Activated naive CD4-positive, alpha-beta T cell treated with anti-CD3 and anti-CD28 coated beads for 36 hours (primary cell): ENCODE measurements around the gene ERBB4. TPM values are rescaled to one million over a fixed set of nuclear protein-coding genes. Genes with fewer than 3 reads are reported as not detected.

ENCODE experiments used
- CTCF ChIA-PET: fragments of 350-600 bp; sonication (Branson Sonifier 250); formaldehyde crosslinking; loops from one replicate; lab custom pipeline; 2021; ENCODE audit warnings: antibody characterized with exemption; lab: Charles Lee
- DNase-seq: peaks from one replicate; pipeline ENCODE4 v3.0.0-alpha.2; 2020
- H3K27ac Mint-ChIP-seq: one replicate; pipeline ENCODE4 v1.8.0; 2021; ENCODE audit warnings: mild to moderate bottlenecking, mixed read lengths
- H3K27me3 Mint-ChIP-seq: one replicate; pipeline ENCODE4 v1.8.0; 2021; ENCODE audit warnings: low read depth, mixed read lengths
- H3K36me3 Mint-ChIP-seq: one replicate; pipeline ENCODE4 v1.8.0; 2021; ENCODE audit warnings: low read depth, mixed read lengths
- H3K4me1 Mint-ChIP-seq: one replicate; pipeline ENCODE4 v1.8.0; 2021; ENCODE audit warnings: low read depth, mixed read lengths
- H3K4me3 Mint-ChIP-seq: one replicate; pipeline ENCODE4 v1.8.0; 2021; ENCODE audit warnings: mild to moderate bottlenecking, moderate library complexity, mixed read lengths
- H3K9me3 Mint-ChIP-seq: one replicate; pipeline ENCODE4 v1.8.0; 2021; ENCODE audit warnings: mixed read lengths
- intact Hi-C: fragments of 100-400 bp; cut with micrococcal nuclease; formaldehyde crosslinking; loops from one replicate; pipeline ENCODE4 v1.15.1; 2023
- total RNA-seq, 2 experiments: library from RNA; stranded (reverse); gene quantifications; one replicate each; pipeline ENCODE4 v1.2.3, GENCODE V29; 2021

Gene ERBB4
- total RNA-seq, 2 experiments from 2014 or later, result not detected

DNA sequence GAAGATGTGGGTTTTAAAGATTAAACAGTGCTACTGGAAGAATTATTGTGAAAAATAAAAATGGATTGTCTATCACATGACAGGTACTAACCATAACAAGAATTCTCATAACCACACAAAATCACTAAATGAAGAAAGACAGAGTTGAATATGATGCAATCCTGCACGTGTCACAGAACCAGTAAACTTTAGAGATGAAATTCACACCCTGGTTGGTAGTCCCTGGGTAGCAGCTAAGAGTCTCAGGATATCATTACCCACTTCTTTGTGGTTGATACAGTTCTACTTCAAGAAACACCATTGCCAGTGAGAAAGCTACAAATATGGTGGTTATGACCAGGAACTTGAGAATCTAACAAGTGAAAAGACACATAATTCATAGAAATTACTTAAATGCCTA, 450.2 kb downstream of the ERBB4 start:
- no peak overlapping the region for H3K4me3 Mint-ChIP-seq
- H3K4me1 Mint-ChIP-seq, result no peaks in the 10 kb centered on the region
- CTCF ChIA-PET, result no interaction called here
- DNase-seq, result no peak
- no peak overlapping the region for H3K27ac Mint-ChIP-seq
- intact Hi-C loops, result no loop called here
- peaks cover 1% of the 10 kb centered on the region for H3K9me3 Mint-ChIP-seq
- no peaks in the 10 kb centered on the region for H3K36me3 Mint-ChIP-seq
- no peaks in the 10 kb centered on the region for H3K27me3 Mint-ChIP-seq

DNA sequence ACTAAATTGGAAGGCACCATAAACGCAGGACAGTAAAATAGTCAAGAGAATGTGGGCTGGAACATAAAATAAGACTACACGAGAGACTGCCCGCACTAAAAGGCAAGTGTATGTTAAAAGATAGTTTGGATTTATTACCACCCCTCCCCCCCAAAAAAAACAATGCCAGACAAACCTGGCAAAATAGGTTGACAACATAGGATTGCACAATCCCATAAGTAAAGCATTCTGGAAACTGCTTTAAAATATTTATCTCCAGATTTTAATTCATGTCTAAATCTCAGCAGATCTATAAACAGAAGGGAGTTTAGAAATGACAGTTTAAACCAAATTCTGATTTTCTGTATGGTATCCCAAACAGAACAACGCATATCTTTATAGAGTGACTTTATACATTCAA, 455.1 kb downstream of the ERBB4 start:
- H3K27me3 Mint-ChIP-seq, result no peaks in the 10 kb centered on the region
- no peaks in the 10 kb centered on the region for H3K9me3 Mint-ChIP-seq
- CTCF ChIA-PET, result no interaction called here
- H3K36me3 Mint-ChIP-seq, result no peaks in the 10 kb centered on the region
- no peak overlapping the region for H3K27ac Mint-ChIP-seq
- H3K4me3 Mint-ChIP-seq, result no peak overlapping the region
- intact Hi-C loops, result no loop called here
- no peaks in the 10 kb centered on the region for H3K4me1 Mint-ChIP-seq
- DNase-seq, result no peak

DNA sequence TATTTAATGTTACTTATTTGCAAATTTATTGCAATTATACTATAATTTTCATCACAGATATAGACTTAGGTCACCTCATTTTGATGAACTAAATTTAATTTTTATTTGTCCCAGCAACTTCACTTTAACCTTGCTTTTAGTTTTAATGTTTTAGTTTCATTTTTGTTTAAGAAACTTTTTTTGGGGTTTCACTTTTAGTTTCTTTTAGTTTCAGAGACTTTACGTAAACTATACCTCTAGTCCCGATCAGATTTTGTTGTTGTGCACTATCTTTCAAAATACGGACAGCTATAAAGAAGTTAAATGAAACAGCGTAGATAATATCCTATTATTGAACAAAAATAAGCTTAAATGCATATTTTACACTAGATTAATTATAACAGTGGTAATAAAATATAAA, 460.5 kb downstream of the ERBB4 start:
- CTCF ChIA-PET, result no interaction called here
- Mint-ChIP-seq H3K27ac (no peak overlapping the region), H3K4me1 (no peaks in the 10 kb centered on the region), H3K4me3 (no peak overlapping the region), H3K9me3 (no peaks in the 10 kb centered on the region), H3K36me3 (no peaks in the 10 kb centered on the region), H3K27me3 (no peaks in the 10 kb centered on the region)
- intact Hi-C loops, result no loop called here
- DNase-seq, result no peak

DNA sequence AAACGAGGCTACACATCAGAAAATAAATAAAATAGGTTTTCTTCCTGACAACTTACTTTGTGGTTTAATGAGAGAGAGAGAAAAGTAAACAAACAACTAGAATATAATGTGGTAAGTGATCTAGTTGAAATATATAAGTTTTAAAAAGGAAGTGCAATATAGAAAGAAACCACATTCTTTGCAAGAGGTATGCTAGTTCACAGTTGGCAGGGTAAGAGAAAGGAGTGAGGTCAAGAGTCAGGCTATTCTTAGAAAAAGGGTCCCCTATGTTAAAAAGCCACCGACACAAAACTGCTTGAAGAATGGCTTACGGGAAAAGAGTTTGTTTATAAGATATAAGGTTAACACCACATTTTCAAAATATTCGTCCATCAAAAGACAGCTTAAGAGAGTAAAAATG, 462.1 kb downstream of the ERBB4 start:
- Mint-ChIP-seq H3K36me3 (no peaks in the 10 kb centered on the region), H3K9me3 (no peaks in the 10 kb centered on the region), H3K4me1 (no peaks in the 10 kb centered on the region), H3K4me3 (no peak overlapping the region), H3K27me3 (no peaks in the 10 kb centered on the region), H3K27ac (no peak overlapping the region)
- intact Hi-C loops, result no loop called here
- CTCF ChIA-PET, result no interaction called here
- no peak for DNase-seq

DNA sequence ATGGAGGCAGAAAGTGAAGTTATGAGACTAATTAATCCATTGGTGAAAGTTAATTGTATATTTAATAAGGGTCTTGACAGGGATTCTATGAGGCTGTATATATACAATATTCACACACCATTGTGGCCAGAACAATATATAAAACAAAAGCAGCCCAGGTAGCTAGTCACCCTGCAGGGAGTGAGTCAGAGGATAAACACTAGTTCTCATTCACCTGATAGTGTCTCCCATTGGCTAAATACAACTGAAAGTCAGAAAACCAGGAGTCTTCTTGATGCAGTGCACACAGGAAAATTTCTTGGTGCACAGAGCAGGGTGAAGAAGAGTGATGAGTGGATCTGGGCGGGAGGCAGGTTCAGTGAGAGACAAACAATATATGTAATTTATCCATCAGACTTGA, 465.2 kb downstream of the ERBB4 start:
- H3K27me3 Mint-ChIP-seq, result no peaks in the 10 kb centered on the region
- no peak overlapping the region for H3K27ac Mint-ChIP-seq
- H3K4me3 Mint-ChIP-seq, result no peak overlapping the region
- CTCF ChIA-PET, result no interaction called here
- no peaks in the 10 kb centered on the region for H3K4me1 Mint-ChIP-seq
- no peak for DNase-seq
- intact Hi-C loops, result no loop called here
- peaks cover 1% of the 10 kb centered on the region for H3K9me3 Mint-ChIP-seq
- H3K36me3 Mint-ChIP-seq, result no peaks in the 10 kb centered on the region

DNA sequence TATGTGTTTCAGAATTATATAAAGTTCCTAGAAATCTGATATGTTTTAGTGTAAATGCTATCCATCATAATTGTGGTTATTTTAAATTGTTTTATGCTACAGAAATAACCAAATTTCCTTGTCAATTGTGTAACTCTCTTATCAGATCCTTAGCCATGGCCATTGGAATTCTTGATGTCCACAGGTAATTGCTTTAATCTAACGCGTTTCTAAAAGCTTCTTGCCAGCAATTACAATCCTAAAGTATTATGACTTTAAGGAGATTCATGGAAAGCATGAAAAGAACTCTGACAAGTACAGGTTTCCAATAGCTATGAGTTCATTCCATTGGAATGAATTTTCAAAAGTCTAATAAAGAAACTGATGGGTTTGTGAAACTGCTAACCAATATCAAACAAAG, 472.1 kb downstream of the ERBB4 start:
- peaks cover 4% of the 10 kb centered on the region for H3K9me3 Mint-ChIP-seq
- no peak overlapping the region for H3K27ac Mint-ChIP-seq
- no peaks in the 10 kb centered on the region for H3K36me3 Mint-ChIP-seq
- H3K4me1 Mint-ChIP-seq, result no peaks in the 10 kb centered on the region
- no peaks in the 10 kb centered on the region for H3K27me3 Mint-ChIP-seq
- intact Hi-C loops, result no loop called here
- no peak for DNase-seq
- CTCF ChIA-PET, result no interaction called here
- no peak overlapping the region for H3K4me3 Mint-ChIP-seq

DNA sequence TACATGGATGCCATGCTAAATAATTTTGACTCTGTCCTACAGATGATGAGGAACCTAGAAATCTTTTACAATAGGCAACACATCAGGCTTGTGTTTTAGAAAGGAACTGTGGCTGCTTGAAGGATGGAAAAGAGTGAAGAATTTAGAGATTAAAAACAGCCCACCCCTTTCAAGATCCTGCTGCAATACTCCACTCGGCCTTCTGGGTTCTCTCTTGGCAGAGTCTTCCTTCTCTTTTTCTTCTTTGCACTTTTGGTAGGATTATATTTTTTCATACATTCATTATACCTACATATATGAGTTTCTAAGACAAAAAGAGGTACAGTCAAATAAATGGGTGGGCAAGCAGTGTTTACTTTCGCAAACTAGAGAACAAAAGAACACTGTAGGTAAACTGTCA, 474.3 kb downstream of the ERBB4 start:
- no peak overlapping the region for H3K27ac Mint-ChIP-seq
- intact Hi-C loops, result no loop called here
- no peak overlapping the region for H3K4me3 Mint-ChIP-seq
- H3K4me1 Mint-ChIP-seq, result no peaks in the 10 kb centered on the region
- no peak for DNase-seq
- CTCF ChIA-PET, result no interaction called here
- H3K9me3 Mint-ChIP-seq, result peaks cover 8% of the 10 kb centered on the region
- H3K36me3 Mint-ChIP-seq, result no peaks in the 10 kb centered on the region
- H3K27me3 Mint-ChIP-seq, result no peaks in the 10 kb centered on the region

DNA sequence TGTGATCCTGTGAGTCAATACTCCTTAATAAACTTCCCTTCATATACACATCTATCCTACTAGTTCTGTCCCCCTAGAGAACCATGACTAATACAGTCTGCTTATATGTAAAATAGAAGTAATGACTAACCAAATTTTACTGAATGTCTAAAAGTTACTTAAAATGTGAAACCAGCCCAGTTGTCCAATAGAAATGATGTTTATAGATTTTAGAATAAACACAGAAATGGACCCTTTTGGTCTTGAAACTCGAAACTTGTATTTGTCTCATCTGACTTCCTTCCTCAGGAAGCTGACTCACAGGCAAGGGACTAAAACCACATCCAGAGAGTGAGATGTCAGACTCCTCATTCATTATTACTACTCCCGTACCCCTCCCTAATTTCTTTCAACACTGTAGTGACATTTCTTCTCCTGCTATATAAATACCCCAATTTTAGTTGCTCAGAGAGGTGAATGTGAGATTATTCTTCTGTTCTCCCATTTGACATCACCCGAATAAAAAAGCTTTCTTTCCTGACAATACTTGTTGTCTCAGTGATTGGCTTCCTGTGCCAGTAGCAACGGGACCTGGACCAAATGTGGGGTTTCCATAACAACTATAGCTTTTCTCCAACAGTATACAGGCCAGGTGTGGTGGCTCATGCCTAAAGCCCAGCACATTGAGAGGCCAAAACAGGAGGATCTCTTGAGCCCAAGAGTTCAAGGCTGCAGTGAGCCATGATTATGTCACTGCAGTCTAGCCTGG, 486.0 kb downstream of the ERBB4 start:
- H3K27ac Mint-ChIP-seq, result no peak overlapping the region
- no peak for DNase-seq
- peaks cover 6% of the 10 kb centered on the region for H3K4me1 Mint-ChIP-seq
- peaks cover 19% of the 10 kb centered on the region for H3K9me3 Mint-ChIP-seq
- H3K27me3 Mint-ChIP-seq, result no peaks in the 10 kb centered on the region
- intact Hi-C loops, result no loop called here
- H3K36me3 Mint-ChIP-seq, result no peaks in the 10 kb centered on the region
- CTCF ChIA-PET, result interaction anchor here (0.6 kb wide), 1 partner anchor 29 kb away, joined by 3 read pairs; no protein-coding TSS in a partner anchor
- no peak overlapping the region for H3K4me3 Mint-ChIP-seq

DNA sequence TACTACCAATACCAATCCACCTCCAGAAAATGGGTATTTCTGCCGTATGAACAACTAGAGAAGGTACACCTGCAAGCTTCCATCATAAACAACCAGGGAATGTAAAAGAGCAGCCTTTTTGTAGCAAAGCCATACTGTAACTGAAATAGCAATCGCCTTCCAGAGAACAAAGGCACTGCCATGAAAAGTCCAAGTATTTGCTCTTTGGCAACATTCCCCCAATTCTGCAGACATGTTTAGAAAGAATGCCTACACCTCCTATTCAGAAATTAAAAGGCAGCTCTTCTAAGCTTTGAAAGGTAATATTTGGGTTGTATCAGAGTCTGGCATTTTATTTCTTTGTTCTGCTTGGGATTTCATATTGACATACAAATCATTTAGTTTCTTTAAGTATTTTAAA, 487.7 kb downstream of the ERBB4 start:
- Mint-ChIP-seq H3K27me3 (no peaks in the 10 kb centered on the region), H3K36me3 (no peaks in the 10 kb centered on the region), H3K27ac (no peak overlapping the region), H3K4me3 (no peak overlapping the region), H3K9me3 (peaks cover 14% of the 10 kb centered on the region), H3K4me1 (peaks cover 6% of the 10 kb centered on the region)
- intact Hi-C loops, result no loop called here
- CTCF ChIA-PET, result no interaction called here
- no peak for DNase-seq

DNA sequence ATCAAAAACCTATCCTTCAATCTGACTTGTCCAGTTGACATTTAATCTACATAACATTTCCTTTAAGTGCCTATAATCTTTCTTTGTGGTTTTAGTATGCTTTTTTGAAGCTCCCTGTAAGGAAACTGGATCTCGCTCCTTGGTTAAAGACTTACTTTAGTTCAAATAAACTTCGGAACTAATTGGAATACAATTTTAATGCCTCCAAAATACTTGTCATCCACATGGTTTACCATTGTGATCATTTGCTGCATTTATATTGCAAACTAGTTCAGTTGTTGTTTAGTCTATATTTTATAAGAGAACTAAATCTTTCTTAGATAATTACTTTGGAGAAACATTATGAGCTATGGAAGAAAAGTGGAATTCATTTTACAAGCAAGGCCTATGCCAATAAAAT, 496.0 kb downstream of the ERBB4 start:
- DNase-seq, result no peak
- no peaks in the 10 kb centered on the region for H3K9me3 Mint-ChIP-seq
- no peaks in the 10 kb centered on the region for H3K4me1 Mint-ChIP-seq
- no peak overlapping the region for H3K4me3 Mint-ChIP-seq
- no peaks in the 10 kb centered on the region for H3K27me3 Mint-ChIP-seq
- intact Hi-C loops, result no loop called here
- no peaks in the 10 kb centered on the region for H3K36me3 Mint-ChIP-seq
- CTCF ChIA-PET, result no interaction called here
- no peak overlapping the region for H3K27ac Mint-ChIP-seq

DNA sequence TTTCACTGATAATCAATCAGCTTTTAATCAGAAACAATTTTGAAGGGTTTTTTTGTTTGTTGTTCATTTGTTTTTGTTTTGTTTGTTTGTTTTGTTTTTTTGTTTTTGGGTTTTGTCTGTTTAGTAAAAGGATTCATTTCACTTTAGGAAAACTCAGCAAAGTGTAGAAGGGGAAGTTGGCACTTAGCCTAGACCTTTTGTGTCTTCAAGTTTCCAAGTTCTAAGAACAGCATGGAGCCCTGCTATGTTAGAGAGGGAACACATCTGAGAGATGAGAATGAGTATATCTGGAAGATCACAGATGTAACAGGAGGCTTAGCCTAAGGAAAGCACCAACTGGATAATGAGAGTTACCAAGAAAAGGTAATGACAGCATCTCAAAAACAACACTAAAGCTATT, 501.5 kb downstream of the ERBB4 start:
- H3K36me3 Mint-ChIP-seq, result no peaks in the 10 kb centered on the region
- DNase-seq, result no peak
- CTCF ChIA-PET, result no interaction called here
- H3K9me3 Mint-ChIP-seq, result peaks cover 2% of the 10 kb centered on the region
- no peaks in the 10 kb centered on the region for H3K27me3 Mint-ChIP-seq
- H3K4me1 Mint-ChIP-seq, result no peaks in the 10 kb centered on the region
- no peak overlapping the region for H3K4me3 Mint-ChIP-seq
- intact Hi-C loops, result no loop called here
- H3K27ac Mint-ChIP-seq, result no peak overlapping the region

DNA sequence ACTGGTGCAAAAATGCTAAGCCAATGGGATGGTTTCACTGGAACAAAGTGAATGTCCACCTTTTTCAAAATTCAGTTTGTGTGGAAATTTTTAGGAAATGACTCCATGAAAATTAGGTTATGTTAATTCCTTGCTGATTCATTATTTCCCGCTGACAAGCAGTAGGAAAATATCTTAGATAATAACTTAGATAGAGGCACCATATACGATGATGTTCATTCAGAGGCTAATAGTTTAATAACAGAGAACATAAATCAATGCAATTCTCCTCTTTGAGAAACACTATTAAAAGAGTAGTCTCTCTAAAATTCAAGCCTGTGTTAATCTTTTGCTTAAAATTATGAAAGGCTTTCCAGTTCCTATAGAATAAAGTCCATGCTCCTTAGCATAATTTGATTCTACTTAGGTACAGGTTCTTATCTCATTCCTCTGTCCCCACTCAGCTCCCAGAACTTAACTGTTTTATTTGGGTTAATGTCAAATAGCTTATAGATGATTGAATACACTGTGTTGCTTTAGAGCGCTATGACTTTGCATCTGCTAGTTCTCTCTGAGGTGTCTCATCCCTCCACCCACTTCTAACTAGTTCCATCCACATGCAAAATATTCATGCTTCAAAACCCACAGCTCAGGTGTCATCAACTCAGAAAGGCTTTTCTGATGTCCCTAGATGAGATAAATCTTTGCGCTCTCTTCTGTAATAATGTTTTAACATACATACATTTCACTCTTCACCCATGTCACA, 503.6 kb downstream of the ERBB4 start:
- H3K9me3 Mint-ChIP-seq, result peaks cover 2% of the 10 kb centered on the region
- intact Hi-C loops, result no loop called here
- no peaks in the 10 kb centered on the region for H3K36me3 Mint-ChIP-seq
- CTCF ChIA-PET, result no interaction called here
- H3K4me1 Mint-ChIP-seq, result no peaks in the 10 kb centered on the region
- no peaks in the 10 kb centered on the region for H3K27me3 Mint-ChIP-seq
- H3K27ac Mint-ChIP-seq, result no peak overlapping the region
- DNase-seq, result no peak
- H3K4me3 Mint-ChIP-seq, result no peak overlapping the region

DNA sequence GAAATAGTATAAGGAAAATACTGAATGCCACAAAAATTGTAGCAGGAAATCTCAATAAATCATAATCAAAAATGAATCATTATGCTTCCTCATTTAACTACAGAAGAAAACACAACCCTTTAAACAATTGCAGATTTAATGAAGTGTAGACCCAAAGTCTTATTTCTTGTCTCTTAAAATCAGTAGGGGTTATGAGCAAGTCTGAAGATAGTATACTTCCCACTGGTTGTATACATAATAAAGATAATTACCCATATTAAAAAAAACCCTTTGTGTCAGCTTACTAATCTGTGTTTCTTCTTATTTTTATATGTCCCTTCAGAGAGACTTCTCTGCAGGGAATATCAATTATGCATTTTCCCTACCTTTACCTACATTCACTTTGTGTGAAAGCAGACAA, 504.7 kb downstream of the ERBB4 start:
- Mint-ChIP-seq H3K27me3 (no peaks in the 10 kb centered on the region), H3K9me3 (peaks cover 2% of the 10 kb centered on the region), H3K4me1 (no peaks in the 10 kb centered on the region), H3K36me3 (no peaks in the 10 kb centered on the region), H3K4me3 (no peak overlapping the region), H3K27ac (no peak overlapping the region)
- CTCF ChIA-PET, result no interaction called here
- intact Hi-C loops, result no loop called here
- no peak for DNase-seq
